Colonic mucosa (tissue), 4 donors: Measurements from ENCODE around the gene AFAP1L2. TPM values are rescaled to one million over a fixed set of nuclear protein-coding genes. Genes with fewer than 3 reads are reported as not detected.

Experiments used
- DNase-seq: peaks from one replicate; pipeline ENCODE4 v3.0.0-alpha.2; 2020
- H3K27ac ChIP-seq: fragments of 200-600 bp; one replicate; pipeline ENCODE4 v1.8.0; 2021
- H3K27me3 ChIP-seq: fragments of 200-600 bp; one replicate; pipeline ENCODE4 v1.8.0; 2021
- H3K36me3 ChIP-seq: fragments of 200-600 bp; one replicate; pipeline ENCODE4 v1.8.0; 2021
- H3K4me1 ChIP-seq: fragments of 200-600 bp; one replicate; pipeline ENCODE4 v1.8.0; 2021; ENCODE audit warnings: mild to moderate bottlenecking
- H3K4me3 ChIP-seq: fragments of 200-600 bp; one replicate; pipeline ENCODE4 v1.8.0; 2021
- H3K9ac ChIP-seq, 2 donors: one replicate each; pipeline ENCODE4 v1.7.0; 2013; ENCODE audit warnings: control low read depth in 2 of 2, low read depth in 2 of 2, low read length in 2 of 2
- H3K9me3 ChIP-seq: fragments of 200-600 bp; one replicate; pipeline ENCODE4 v1.8.0; 2021
- intact Hi-C: fragments of 100-400 bp; cut with DNase I; formaldehyde crosslinking; loops from one replicate; pipeline ENCODE4 v1.14.1; 2022
- total RNA-seq, 2 donors: library from RNA; stranded (reverse); fragmentation: NEBNext Ultra II Directional in 1 of 2; extraction: Animal tissue kit (Norgen Biotek cat#: 25700) in 1 of 2; gene quantifications; one replicate each; pipeline ENCODE4 v1.2.1, GENCODE V29; 2021
- TF ChIP-seq, protein P1 (sequence below): fragments of 200-600 bp; IDR thresholded peaks from one replicate; pipeline ENCODE4 v1.8.0; 2022; ENCODE audit warnings: antibody characterized with exemption, mild to moderate bottlenecking
- donor health status: healthy.
- donor health status: DM: no; HTN: no; CAD: no.
- donor health status: DM: no; HTN: no; CAD: no.

The AFAP1L2 gene
- total RNA-seq, 2 donors from 2014 or later, result 7.9 to 13.7 TPM

DNA sequence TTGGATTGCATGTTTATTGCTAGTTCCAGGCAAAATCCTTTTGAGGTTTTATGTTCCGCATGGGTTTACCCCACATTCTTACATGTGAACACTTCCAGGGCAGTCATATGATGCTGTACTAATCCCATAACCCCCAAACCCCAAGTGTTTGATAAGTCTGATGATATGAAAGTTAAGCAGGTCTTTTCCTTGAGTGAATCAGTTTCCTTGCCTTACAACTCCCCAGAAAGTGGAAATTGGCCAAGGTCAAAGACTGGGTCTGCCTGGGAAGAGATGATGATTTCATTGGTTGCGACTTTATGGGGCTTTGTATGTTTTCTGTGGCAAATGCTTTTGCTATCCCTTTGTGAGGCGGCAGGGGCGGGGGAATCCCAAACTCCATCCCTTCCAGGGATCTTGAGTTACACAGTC, 24.7 kb downstream of the AFAP1L2 start:
- DNase-seq, result no peak
- no peaks in the 10 kb centered on the region for H3K27me3 ChIP-seq
- intact Hi-C loops, result no loop called here
- no peak overlapping the region for H3K9ac ChIP-seq
- H3K9me3 ChIP-seq, result no peaks in the 10 kb centered on the region
- TF ChIP-seq, protein P1, sequence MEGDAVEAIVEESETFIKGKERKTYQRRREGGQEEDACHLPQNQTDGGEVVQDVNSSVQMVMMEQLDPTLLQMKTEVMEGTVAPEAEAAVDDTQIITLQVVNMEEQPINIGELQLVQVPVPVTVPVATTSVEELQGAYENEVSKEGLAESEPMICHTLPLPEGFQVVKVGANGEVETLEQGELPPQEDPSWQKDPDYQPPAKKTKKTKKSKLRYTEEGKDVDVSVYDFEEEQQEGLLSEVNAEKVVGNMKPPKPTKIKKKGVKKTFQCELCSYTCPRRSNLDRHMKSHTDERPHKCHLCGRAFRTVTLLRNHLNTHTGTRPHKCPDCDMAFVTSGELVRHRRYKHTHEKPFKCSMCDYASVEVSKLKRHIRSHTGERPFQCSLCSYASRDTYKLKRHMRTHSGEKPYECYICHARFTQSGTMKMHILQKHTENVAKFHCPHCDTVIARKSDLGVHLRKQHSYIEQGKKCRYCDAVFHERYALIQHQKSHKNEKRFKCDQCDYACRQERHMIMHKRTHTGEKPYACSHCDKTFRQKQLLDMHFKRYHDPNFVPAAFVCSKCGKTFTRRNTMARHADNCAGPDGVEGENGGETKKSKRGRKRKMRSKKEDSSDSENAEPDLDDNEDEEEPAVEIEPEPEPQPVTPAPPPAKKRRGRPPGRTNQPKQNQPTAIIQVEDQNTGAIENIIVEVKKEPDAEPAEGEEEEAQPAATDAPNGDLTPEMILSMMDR, result no peak
- H3K36me3 ChIP-seq, result no peaks in the 10 kb centered on the region
- no peak overlapping the region for H3K27ac ChIP-seq
- H3K4me1 ChIP-seq, result no peaks in the 10 kb centered on the region
- no peak overlapping the region for H3K4me3 ChIP-seq

GRCh38 chr10:114376523-114376922, 27.8 kb downstream of the AFAP1L2 start:
- TF ChIP-seq, protein P1, result no peak
- Histone ChIP-seq H3K4me1 (no peaks in the 10 kb centered on the region), H3K9ac (no peak overlapping the region), H3K27me3 (no peaks in the 10 kb centered on the region), H3K4me3 (no peak overlapping the region), H3K9me3 (no peaks in the 10 kb centered on the region), H3K36me3 (no peaks in the 10 kb centered on the region), H3K27ac (no peak overlapping the region)
- no peak for DNase-seq
- intact Hi-C loops, result no loop called here

- Histone ChIP-seq H3K9me3 (no peaks in the 10 kb centered on the region), H3K36me3 (no peaks in the 10 kb centered on the region), H3K4me1 (no peaks in the 10 kb centered on the region), H3K27me3 (no peaks in the 10 kb centered on the region), H3K4me3 (no peak overlapping the region), H3K27ac (no peak overlapping the region), H3K9ac (no peak overlapping the region)
- TF ChIP-seq, protein P1, result no peak
- DNase-seq, result no peak
- intact Hi-C loops, result no loop called here
These were observed 29.3 kb downstream of the AFAP1L2 start for GRCh38 chr10:114375047-114375446.

DNA sequence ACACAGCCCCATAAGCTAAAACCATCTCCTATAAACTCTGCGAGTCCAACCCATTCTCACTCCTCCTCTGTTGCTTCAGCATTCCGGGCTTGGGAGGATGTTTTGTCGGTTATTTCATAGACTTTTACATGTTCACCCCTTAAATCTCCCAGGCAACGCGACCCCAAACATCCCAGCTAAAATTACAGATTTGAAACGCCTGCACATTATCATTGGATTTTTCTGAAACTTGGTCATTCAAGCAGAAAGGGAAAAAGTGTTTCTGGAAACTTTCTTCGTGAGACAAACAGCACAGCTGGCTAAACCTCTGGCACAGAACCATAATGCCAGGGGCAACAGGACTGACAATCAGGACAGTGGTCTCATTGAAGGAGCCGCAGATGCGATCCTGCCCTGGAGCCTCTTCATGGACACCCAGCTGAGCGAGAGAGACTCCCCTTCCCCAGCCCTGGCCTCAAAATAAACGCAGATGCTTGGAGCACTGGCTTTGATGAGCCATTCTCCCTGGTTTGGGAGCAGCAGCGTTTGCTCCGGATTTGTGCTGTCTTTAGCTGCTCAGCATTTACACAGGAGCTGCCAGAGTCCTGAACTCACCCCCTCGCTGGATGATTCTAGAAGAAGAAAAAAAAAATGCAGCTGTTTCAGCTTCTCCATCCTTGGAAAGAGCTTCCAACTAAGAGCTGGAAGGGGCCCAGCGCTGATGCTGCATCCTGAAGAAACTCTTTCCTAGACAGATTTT, 30.1 kb downstream of the AFAP1L2 start:
- Histone ChIP-seq H3K27me3 (no peaks in the 10 kb centered on the region), H3K4me1 (no peaks in the 10 kb centered on the region), H3K36me3 (no peaks in the 10 kb centered on the region), H3K27ac (peak overlapping the region; percentile 55), H3K4me3 (no peak overlapping the region), H3K9ac (no peak overlapping the region), H3K9me3 (no peaks in the 10 kb centered on the region)
- peak; percentile 53 for DNase-seq
- TF ChIP-seq, protein P1, result no peak
- intact Hi-C loops, result no loop called here

- intact Hi-C loops, result no loop called here
- DNase-seq, result no peak
- TF ChIP-seq, protein P1, result no peak
These were observed 30.7 kb downstream of the AFAP1L2 start for GRCh38 chr10:114373631-114374030.

More at GRCh38 chr10:114373631-114374030, 30.7 kb downstream of the AFAP1L2 start:
- Histone ChIP-seq H3K4me3 (no peak overlapping the region), H3K9ac (no peak overlapping the region), H3K4me1 (no peaks in the 10 kb centered on the region), H3K27ac (peak overlapping the region; percentile 55), H3K27me3 (no peaks in the 10 kb centered on the region), H3K9me3 (no peaks in the 10 kb centered on the region), H3K36me3 (no peaks in the 10 kb centered on the region)
